Breast epithelium (tissue), 3 donors: ENCODE measurements around the gene SLC12A5.

ENCODE experiments used
- CTCF ChIP-seq, 3 donors: fragments of 450-650 bp; IDR thresholded peaks; one replicate each; pipeline ENCODE4 v1.5.1; 2016 to 2017; ENCODE audit warnings: antibody characterized with exemption in 3 of 3, mild to moderate bottlenecking in 3 of 3, moderate library complexity in 3 of 3
- POLR2A ChIP-seq: fragments of 450-650 bp; IDR thresholded peaks from one replicate; pipeline ENCODE4 v1.6.1; 2016; ENCODE audit warnings: antibody characterized with exemption, mild to moderate bottlenecking, moderate library complexity
- POLR2AphosphoS5 ChIP-seq, 3 donors: sonication (generic); formaldehyde crosslinking; IDR thresholded peaks; one replicate each; pipeline ENCODE4 v1.6.1; 2017; ENCODE audit warnings: antibody characterized with exemption in 3 of 3

DNA sequence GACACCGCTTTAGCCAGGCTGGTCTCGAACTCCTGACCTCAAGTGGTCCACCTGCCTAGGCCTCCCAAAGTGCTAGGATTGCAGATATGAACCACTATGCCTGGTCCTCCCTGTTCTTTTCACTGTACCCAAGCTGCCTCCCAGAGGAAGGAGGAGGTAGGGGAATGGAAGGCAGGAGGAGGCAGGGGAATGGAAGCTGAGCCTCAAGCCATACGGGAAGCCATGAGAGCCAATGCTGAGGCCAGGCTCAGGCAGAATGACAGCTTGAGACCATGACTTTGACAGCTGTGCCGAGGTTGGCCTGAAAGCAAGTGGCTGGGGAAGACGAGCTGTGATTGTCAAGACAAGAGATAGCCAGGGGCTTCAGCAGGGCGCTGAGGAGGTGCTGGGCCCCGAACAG lies 43.4 kb upstream of the SLC12A5 start:
- no peak for TF ChIP-seq CTCF (IDR thresholded peaks at IDR 0.05)
- TF ChIP-seq POLR2A = no peak
- no peak for TF ChIP-seq POLR2AphosphoS5 (IDR thresholded peaks at IDR 0.05)
